ENCODE data around the gene ADAMTS17. TPM values are rescaled to one million over a fixed set of nuclear protein-coding genes. Genes with fewer than 3 reads are reported as not detected.
"Not testable (repeated sequence)": the region's sequence is repeated elsewhere in the genome, so short reads cannot be mapped to it uniquely, and the experiment has no call there.

The ADAMTS17 gene
- total RNA-seq, 1 donor from 2014 or later: 0.40 TPM

DNA sequence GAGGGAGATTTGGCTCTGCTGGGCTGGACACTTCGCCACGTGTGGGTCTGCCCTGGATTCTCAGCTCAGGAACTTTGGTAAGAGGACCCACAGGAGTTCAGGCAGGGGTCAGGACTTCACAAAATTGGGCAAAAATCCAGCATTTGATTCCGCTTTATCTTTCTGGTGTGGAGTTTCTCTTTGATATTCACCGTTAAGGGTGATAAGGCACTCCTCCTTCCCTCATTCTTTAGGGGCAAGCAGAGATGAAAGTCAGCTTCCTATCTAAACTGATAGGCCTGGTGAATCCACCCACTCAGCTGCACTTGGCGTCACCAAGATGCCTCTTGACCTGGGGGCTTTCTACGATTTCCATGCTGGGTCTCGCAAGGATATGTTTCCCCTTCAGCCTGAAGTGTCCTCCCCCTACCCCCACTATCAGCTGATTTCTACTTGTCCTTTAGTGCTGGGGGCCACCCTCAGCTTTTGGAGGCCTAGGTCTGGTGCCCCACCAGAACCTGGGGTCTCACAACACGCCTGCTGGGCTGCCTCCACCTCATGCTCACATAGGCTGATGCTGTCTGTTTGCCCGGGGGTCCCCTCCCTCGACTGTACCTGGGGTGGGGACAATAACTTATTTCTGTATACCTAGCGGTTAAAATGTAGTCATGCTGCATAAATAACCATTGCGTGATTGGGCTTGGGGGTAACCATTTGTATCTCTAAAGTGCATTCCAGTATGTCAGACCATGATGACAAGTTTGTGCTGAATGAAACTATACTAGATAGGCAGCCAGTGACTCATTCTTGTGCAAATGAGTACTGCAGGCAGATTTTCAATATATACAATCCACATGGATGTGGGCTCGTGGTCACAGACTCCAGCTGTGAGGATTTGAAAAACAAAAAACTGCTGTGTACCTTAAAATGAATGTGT lies 248.3 kb downstream of the ADAMTS17 start:
- no peak for DNase-seq (ENCODE audit: low read depth in 2 of 2)

DNA sequence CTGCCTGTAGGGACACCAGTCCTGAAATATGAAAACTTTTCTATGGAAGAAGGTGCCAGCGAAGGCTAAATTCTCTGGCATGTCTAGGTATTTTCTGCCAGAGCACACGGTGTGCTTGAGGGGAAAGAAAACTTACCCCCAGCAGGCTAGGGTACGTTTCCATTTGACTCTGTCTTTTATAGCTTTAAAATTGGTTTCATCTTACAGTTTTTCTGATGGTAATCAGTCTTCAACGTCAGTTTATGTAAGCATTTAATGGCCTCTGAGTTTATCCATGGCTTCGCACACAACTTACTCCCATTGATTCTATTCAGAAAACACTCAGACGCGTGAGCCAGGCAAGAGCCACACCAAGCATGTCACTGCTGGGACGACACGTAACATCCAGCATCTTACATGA lies 249.7 kb downstream of the ADAMTS17 start:
- no peak for DNase-seq (ENCODE audit: low read depth in 2 of 2)

DNA sequence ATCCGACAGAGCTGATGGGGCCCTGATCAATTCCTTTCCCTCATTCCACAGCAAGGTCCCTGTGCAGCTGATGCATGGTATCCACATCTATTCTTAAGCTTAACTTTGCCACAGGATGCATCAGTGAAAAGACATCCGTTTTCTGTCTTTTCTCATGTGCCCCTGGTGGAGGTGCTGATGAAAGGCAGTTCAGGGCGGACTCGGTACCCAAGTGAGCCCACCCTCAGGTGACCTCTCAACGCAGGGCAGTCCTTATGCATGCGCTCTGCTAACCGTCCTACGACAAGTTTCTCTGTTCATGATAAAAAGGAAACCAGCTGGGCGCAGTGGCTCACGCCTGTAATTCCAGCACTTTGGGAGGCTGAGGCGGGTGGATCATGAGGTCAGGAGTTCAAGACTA lies 251.4 kb downstream of the ADAMTS17 start:
- no peak for DNase-seq (ENCODE audit: low read depth in 2 of 2)

DNA sequence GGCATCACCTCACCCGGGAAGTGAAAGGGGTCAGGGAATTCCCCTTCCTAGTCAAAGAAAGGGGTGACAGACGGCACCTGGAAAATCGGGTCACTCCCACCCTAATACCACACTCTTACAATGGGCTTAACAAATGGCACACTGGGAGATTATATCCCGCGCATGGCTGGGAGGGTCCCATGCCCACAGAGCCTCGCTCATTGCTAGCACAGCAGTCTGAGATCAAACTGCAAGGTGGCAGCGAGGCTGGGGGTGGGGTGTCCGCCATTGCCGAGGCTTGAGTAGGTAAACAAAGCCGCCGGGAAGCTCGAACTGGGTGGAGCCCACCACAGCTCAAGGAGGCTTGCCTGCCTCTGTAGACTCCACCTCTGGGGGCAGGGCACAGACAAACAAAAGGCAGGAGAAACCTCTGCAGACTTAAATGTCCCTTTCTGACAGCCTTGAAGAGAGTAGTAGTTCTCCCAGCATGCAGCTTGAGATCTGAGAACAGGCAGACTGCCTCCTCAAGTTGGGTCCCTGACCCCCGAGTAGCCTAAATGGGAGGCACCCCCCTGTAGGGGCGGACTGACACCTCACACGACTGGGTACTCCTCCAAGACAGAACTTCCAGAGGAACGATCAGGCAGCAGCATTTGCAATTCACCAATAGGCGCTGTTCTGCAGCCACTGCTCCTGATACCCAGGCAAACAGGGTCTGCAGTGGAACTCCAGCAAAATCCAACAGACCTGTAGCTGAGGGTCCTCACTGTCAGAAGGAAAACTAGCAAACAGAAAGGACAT lies 257.5 kb downstream of the ADAMTS17 start:
- DNase-seq (ENCODE audit: low read depth in 2 of 2): not testable (repeated sequence)

DNA sequence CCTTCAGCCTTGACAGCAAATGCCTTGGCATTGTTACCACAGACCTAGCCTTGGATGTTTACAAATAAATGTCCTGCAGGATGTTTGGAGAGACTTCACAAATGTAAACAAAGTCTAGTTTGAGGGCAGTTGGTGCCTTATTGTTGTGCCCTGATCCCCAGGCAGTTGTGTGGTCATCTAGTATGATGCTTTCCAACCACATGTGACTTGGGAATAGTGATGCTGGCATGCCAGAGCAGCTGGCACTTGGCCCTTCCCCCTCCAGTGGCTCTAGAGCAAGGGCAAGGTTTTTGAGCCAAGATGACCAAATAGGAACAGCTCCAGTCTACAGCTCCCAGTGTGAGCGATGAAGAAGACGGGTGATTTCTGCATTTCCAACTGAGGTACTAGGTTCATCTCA lies 258.2 kb downstream of the ADAMTS17 start:
- no peak for DNase-seq (ENCODE audit: low read depth in 2 of 2)

DNA sequence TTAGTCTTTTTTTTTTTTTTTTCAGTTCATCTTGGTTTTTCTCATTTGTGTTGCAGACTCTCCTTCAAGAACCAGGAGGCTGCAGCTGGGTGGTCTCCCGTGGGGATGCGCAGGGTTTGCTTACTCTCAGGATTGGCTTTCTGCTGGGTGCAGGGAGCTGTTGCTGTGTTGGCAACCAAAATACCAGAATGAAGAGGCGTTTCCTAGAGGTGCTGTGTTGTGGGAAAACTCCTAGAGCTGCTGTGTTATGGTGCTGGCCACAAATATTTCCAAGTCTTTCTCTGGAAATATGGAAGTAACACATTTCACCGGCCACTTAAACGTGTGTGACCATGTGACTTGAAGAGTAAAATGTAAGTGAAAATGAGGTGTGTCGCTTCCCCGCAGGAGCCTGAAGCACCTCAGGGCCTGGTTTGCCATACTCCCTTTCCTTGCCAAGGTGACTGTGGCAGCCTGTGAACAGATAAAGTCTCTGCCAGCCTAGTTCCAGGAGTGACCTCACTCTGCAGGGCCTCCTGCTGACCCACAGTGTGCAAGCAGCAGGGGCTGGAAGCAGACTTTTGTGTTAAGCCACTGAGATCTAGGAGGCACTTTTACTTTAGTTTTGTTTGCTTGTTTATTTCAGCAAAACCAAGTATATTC lies 258.9 kb downstream of the ADAMTS17 start:
- DNase-seq (ENCODE audit: low read depth in 2 of 2): no peak

DNA sequence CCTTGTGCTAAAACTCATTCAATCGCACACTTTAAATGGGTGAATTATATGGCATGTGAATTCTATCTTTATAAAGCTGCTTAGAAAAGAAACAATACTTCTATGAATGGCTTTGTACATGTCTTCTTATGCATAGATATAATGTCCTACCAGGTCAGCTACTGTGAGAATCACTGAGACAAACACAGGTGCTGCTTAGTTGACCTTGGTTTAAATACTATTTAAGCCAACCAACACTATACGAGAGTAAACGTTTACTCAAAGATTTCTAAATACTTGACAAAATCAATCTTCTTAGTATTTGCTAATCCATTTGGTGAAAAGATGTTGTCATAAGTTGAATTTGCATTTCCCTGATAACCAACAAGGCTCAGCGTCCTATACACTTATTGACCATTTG lies 260.3 kb downstream of the ADAMTS17 start:
- no peak for DNase-seq (ENCODE audit: low read depth in 2 of 2)

DNA sequence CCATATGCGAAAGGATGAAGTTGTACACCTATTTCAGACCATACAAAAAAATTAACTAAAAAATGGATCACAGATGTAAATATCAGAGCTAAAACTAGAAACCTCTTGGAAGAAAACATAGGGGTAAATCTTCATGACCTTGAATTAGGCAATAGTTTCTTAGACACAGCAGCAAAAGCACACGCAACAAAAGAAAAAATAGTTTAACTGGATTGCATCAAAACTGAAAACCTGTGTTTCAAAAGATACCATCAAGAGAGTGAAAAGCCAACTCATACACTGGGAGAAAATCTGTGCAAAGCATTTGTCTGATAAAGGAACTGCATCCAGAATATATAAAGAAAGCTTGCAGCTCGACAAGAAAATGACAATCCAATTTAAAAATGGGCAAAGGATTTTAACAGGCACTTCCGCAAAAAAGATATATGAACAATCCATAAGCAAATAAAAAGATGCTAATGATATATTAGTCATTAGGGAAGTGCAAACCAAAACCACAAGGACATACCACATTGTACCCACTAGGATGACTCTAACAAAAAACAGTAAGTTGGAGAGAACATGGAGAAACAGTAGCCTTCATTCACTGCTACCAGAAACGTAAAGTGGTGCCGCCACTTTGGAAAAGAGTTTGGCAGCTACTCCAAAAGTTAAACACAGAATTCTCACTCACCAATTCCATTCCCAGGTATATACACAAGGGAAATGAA lies 263.1 kb downstream of the ADAMTS17 start:
- DNase-seq (ENCODE audit: low read depth in 2 of 2): no peak

DNA sequence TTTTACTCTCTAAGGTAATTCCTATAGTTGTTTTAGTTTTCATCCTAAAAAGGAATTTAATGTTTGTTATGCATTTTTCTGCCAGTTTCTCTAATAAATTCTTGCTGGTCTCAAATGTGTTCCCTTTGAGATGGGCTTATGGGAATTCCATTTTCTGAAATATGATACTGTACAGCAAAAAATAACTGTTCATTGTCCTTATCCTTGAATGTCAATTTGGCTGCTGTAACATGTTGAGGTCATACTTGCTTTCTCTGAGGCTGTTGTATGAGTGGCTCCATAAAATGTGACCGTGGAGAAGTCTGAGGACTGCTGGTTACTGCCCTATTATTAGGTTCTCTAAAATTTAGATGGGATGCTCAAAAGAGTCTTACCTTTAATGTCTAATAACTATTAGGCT lies 266.5 kb downstream of the ADAMTS17 start:
- DNase-seq (ENCODE audit: low read depth in 2 of 2): no peak

DNA sequence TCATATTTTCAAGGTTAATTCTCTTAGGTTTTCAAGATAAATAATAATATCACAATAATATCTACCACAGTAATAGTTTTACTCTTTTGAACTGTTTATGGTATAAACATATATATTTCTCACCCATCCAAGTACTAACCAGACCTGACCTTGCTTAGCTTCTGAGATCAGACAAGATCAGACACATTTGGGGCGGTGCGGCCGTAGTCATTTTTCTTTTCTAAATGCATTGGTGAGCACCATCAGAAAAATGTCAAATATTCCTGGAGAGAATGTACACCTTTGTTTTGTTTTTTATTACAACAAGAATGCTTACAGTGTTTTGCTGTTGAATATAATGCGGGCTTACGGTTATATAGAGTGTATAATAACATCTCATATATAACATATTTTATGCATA lies 267.8 kb downstream of the ADAMTS17 start:
- no peak for DNase-seq (ENCODE audit: low read depth in 2 of 2)

DNA sequence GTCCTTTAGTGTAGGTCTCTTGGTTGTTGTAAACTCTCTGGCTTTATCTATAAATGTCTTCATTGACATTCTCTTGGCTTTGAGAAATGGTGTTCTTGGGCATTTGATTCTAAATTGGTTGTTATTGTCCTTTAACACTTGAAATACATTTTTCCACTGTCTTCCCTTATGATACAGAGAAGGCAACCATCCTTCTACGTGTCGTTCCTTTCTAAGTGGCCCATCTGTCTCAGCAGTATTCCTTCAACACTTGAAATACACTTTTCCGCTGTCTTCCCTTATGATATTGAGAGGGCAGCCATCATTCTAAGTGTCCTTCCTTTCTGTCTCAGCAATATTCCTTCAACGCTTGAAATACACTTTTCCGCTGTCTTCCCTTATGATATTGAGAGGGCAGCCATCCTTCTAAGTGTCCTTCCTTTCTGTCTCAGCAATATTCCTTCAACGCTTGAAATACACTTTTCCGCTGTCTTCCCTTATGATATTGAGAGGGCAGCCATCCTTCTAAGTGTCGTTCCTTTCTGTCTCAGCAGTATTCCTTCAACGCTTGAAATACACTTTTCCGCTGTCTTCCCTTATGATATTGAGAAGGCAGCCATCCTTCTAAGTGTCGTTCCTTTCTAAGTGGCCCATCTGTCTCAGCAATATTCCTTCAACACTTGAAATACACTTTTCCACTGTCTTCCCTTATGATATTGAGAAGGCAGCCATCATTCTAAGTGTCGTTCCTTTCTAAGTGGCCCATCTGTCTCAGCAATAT lies 275.1 kb downstream of the ADAMTS17 start:
- DNase-seq (ENCODE audit: low read depth in 2 of 2): not testable (repeated sequence)

DNA sequence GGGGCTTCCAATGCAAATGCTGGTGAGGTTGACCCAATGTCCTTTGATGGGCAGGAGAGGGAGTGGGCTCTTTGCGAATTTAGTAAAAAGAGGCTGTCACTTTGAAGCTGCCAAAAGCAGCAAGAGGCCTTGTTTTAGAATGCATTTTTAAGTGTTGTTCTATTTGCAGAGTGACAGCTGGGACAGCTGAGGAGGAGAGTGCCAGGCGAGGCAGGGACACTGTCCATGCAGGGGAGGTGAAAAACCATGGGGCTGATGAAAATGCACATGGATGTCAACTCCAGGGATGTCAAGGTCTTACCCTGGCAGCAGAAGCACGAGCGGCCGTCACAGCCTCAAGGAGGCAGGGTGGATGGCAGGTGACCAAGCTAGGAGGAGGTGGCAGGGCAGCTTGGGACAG lies 279.8 kb downstream of the ADAMTS17 start:
- no peak for DNase-seq (ENCODE audit: low read depth in 2 of 2)

DNA sequence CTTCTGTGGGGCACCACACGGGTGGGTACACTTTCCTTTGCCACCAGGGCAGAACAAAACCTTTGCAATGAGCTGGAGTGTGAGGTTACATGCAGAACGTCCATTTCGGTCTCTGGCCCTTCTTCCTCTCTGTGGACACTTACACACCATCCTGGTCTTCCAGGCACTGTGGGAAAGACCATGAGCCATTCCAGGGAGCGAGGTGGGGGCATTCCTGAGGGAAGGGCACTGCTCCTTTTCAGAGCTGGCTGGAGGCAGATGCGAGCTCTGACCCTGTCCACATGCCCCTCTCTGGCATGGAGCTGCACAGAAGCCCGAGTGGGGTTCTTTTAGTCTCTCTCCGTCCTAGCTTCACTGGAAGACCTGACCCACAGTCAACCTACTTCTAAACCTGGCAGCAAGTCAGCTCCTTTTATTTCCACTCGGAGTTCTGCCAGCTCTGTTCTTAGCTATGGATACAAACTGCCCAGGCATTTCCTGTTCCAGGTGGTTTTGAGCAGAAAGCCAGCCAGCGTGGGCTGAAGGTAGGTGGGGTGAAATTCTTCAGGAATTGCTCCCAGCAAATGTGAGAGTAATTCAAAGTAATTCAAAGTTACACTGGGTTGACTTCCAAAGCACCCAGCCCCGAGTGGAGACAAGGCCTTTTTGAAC lies 281.4 kb downstream of the ADAMTS17 start:
- peak; percentile 9 to 19 for DNase-seq (ENCODE audit: low read depth in 2 of 2)

DNA sequence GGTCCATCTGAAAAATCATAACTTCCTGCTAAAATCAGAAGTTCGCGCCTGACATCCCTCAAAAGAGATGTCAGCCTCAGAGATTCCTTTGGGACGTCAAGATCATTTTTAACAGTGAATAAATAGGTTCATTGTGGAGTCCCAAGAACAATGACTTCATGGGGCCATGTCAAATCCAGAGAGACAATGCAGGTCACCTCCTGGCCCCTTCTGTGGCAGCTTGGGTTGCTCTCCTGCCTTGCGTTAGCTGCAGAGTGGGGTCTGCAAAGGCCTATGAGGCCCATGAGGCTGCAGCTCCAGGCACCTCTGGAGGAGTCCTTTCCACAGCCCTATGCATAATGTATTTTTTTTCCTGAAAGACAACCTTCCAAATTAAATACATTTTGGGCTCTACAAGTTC lies 282.3 kb downstream of the ADAMTS17 start:
- DNase-seq (ENCODE audit: low read depth in 2 of 2): no peak

DNA sequence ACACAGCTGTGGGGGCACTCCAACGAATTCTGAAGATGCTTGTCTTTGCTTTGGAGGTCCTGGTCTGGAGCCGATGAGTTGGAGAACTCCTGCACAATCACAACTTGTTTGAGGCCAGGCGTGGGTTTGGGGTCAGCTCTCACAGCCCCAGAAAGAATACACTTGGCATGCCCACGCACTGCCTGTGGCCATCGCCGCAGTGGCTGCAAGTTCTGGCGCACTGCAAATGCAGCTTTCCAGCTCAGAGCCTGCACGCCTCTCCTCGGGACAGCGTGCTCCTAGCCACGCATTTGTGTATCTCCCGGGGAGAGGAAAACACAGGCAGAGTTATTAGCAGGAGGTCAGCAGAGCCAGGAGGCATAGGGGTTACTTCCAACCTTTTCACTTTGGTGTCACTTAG lies 282.7 kb downstream of the ADAMTS17 start:
- DNase-seq (ENCODE audit: low read depth in 2 of 2): no peak

DNA sequence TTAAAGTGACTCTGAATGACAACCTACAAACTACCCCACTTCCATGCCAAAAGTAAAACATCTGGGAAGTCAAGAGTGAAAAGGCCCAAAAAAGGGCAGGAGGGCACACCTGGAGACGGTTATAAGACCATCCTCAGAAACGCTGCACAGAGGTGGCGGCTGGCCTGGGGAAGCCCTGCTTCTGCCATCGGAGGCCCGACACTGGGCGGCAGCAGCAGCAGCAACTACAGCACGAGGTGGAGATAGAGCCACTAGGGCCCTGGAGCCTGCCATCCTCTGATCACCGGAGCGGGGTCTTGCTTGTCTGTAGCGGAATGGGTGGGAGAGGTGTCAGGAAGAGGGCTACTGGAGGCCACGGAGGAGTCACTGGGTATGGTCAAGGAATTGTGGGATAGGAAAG lies 283.3 kb downstream of the ADAMTS17 start:
- DNase-seq (ENCODE audit: low read depth in 2 of 2): no peak

DNA sequence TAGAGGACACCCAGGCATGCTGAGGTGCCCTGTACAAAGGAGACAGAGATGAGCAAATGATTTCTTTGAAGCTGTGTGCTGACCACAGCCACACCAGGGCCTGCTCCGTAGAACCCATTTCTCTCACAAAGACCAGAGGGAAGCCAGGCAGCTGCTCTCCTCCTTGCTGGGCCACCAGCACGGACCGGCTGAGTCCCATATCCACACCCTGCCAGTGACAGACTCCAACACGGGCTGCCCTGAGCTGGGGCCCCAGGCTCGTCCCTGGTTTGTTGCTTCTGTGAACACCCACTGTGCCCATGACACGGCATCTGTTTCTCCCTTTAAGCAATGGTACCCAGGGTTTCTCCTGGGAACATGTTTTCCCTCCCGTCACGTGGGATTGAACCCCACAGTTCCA lies 284.5 kb downstream of the ADAMTS17 start:
- no peak for DNase-seq (ENCODE audit: low read depth in 2 of 2)

DNA sequence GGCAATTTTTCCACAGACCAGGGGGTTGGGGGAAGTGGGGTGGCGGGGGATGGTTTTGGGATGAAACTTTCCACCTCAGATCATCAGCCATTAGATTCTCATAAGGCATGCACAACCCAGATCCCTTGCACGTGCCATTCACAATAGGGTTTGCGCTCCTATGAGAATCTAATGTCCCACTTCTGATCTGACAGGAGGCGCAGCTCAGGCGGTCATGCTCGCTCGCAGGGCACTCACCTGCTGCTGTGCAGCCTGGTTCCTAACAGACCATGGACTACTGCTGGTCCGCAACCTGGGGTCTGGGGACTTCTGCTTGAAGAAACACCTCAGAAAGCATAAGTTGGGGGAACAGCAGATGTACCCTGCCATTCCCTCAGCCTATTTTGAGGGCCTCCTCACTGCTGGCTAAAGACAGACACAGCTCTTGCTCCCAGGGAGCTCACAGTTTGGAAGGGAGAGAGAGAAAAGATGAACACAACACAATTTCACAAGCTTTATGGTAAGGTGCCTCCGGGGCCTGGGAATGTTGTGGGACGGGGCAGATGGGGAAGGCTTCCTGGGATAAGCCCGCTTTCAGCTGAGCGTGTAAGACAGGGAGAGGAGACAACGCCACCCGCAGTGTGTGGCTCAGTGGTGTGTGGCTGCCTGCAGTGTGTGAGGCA lies 285.2 kb downstream of the ADAMTS17 start:
- no peak for DNase-seq (ENCODE audit: low read depth in 2 of 2)

DNA sequence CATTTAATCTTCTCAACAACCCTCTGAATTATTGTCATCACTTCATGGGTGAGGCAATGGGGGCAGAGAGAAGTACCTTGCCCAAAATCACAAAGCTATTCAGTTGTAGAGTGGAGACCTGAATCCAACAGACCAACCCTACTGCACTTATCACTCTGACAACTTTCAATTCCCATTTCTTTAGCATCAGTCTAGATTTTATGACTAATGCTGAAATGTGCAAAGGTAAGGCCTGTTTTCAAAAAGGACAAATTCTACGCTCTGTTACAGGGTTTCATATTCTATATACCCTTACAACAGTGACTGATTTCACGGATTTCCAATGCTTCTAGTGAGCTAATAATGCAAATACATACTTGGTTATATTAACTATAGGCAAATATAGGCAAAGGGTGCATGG lies 286.0 kb downstream of the ADAMTS17 start:
- no peak for DNase-seq (ENCODE audit: low read depth in 2 of 2)

DNA sequence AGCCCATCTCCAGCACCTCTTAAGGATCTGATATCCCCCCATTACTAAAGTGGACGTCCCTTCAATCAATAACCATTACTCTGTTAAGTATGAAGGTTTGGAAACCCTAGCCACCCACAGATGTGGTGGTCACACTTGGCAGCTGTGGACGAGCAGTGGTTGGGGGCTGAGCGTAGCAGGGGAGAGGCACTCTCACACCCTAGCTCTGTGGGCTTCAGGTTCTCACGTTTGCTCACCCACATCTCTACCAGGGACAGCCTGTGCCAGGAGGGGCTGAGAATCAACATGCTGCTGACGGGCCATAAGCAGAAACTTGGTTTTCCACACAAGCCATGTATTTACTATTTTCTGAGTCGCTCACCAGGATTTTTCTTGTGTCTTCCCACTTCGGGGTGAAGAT lies 287.2 kb downstream of the ADAMTS17 start:
- DNase-seq (ENCODE audit: low read depth in 2 of 2): no peak
